Chondrocyte (in vitro differentiated cells): ENCODE data around the gene JOSD2. TPM values are rescaled to one million over a fixed set of nuclear protein-coding genes. Genes with fewer than 3 reads are reported as not detected.
A peak's percentile ranks its signal among the peaks of the same experiment; 100 is the strongest.

Experiments used
- DNase-seq: peaks from one replicate; pipeline ENCODE4 v3.0.0; 2021; ENCODE audit warnings: mixed read lengths, low spot score
- H3K27ac Mint-ChIP-seq: one replicate; pipeline ENCODE4 v1.8.0; 2021; ENCODE audit warnings: mild to moderate bottlenecking, moderate library complexity, mixed read lengths; ENCODE audit not compliant: unreplicated experiment
- H3K27me3 Mint-ChIP-seq: 2 replicates; pipeline ENCODE4 v1.8.0; 2021; ENCODE audit warnings: low read depth, mixed read lengths
- H3K36me3 Mint-ChIP-seq: 2 replicates; pipeline ENCODE4 v1.8.0; 2021; ENCODE audit warnings: low read depth, mixed read lengths
- H3K4me1 Mint-ChIP-seq: 2 replicates; pipeline ENCODE4 v1.8.0; 2021; ENCODE audit warnings: low read depth, mild to moderate bottlenecking, mixed read lengths
- H3K4me3 Mint-ChIP-seq: one replicate; pipeline ENCODE4 v1.8.0; 2021; ENCODE audit warnings: mild to moderate bottlenecking, moderate library complexity, mixed read lengths; ENCODE audit not compliant: unreplicated experiment
- H3K9me3 Mint-ChIP-seq: 2 replicates; pipeline ENCODE4 v1.8.0; 2021; ENCODE audit warnings: low read depth, mixed read lengths
- total RNA-seq: library from RNA; stranded (reverse); gene quantifications from 3 replicates; pipeline ENCODE4 v1.2.1, GENCODE V29; 2021
- TF ChIP-seq, protein P1 (sequence below): fragments of 200-600 bp; sonication (generic); IDR thresholded peaks from 2 replicates; pipeline ENCODE4 v1.5.0; 2021; ENCODE audit warnings: antibody characterized with exemption, mild to moderate bottlenecking, moderate library complexity

JOSD2 gene
- total RNA-seq, 1 donor from 2014 or later: 44.7 TPM

DNA sequence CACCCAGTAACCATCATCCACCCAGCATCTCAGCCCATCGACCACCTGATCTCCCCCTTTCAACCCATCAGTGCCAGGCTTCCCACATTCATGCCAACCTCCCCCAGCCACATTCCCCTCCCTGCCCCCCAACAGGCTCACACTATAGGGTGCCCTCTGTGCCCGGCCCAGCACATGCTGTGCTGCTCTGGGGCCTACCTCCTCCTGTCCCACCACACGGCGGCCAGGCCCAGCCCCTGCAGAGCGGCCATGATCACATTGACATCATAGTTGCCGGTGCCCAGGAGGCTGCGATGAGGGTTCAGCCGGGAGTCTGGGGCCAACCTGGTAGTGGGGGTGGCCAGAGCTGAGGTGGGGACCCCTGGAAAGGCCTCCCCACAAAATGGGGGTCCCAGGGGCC, 3.6 kb downstream of the JOSD2 start:
- Mint-ChIP-seq H3K36me3 (peaks cover 1% of the 10 kb centered on the region), H3K9me3 (no peaks in the 10 kb centered on the region), H3K4me1 (peaks cover 25% of the 10 kb centered on the region), H3K27me3 (no peaks in the 10 kb centered on the region), H3K4me3 (no peak overlapping the region), H3K27ac (no peak overlapping the region)
- TF ChIP-seq, protein P1, sequence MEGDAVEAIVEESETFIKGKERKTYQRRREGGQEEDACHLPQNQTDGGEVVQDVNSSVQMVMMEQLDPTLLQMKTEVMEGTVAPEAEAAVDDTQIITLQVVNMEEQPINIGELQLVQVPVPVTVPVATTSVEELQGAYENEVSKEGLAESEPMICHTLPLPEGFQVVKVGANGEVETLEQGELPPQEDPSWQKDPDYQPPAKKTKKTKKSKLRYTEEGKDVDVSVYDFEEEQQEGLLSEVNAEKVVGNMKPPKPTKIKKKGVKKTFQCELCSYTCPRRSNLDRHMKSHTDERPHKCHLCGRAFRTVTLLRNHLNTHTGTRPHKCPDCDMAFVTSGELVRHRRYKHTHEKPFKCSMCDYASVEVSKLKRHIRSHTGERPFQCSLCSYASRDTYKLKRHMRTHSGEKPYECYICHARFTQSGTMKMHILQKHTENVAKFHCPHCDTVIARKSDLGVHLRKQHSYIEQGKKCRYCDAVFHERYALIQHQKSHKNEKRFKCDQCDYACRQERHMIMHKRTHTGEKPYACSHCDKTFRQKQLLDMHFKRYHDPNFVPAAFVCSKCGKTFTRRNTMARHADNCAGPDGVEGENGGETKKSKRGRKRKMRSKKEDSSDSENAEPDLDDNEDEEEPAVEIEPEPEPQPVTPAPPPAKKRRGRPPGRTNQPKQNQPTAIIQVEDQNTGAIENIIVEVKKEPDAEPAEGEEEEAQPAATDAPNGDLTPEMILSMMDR: no peak
- peak; percentile 86 for DNase-seq

DNA sequence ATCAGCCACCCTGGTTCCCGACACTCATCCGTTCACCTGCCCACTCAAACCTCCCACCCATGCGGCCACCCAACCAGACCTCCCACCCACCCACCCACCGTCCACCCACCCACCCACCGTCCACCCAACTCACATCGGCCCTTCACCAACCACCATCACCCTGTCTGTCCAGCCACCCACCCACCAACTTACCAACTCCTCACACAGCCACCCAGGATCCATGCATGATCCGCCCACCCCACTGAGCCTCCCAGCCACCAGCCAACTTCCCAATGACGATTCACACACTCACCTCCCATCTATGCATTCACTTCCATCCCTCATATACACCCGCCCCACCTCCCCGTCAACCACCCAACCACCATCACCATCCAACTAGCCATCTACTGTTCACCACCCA, 4.3 kb downstream of the JOSD2 start:
- peaks cover 23% of the 10 kb centered on the region for H3K4me1 Mint-ChIP-seq
- no peak overlapping the region for H3K27ac Mint-ChIP-seq
- H3K9me3 Mint-ChIP-seq: no peaks in the 10 kb centered on the region
- DNase-seq: no peak
- H3K4me3 Mint-ChIP-seq: no peak overlapping the region
- H3K36me3 Mint-ChIP-seq: peaks cover 1% of the 10 kb centered on the region
- TF ChIP-seq, protein P1: no peak
- H3K27me3 Mint-ChIP-seq: no peaks in the 10 kb centered on the region

- H3K27ac Mint-ChIP-seq: no peak overlapping the region
- H3K27me3 Mint-ChIP-seq: no peaks in the 10 kb centered on the region
- TF ChIP-seq, protein P1: no peak
- peaks cover 1% of the 10 kb centered on the region for H3K36me3 Mint-ChIP-seq
- peaks cover 18% of the 10 kb centered on the region for H3K4me1 Mint-ChIP-seq
- H3K4me3 Mint-ChIP-seq: no peak overlapping the region
- DNase-seq: peak; percentile 89
- no peaks in the 10 kb centered on the region for H3K9me3 Mint-ChIP-seq
Measured at GRCh38 chr19:50505856-50506611, 5.0 kb downstream of the JOSD2 start.

GRCh38 chr19:50501568-50502475, 9.2 kb downstream of the JOSD2 start:
- Mint-ChIP-seq H3K9me3 (no peaks in the 10 kb centered on the region), H3K36me3 (no peaks in the 10 kb centered on the region), H3K27ac (no peak overlapping the region), H3K27me3 (peaks cover 2% of the 10 kb centered on the region), H3K4me3 (no peak overlapping the region), H3K4me1 (no peaks in the 10 kb centered on the region)
- DNase-seq: peak; percentile 84
- TF ChIP-seq, protein P1: no peak

GRCh38 chr19:50501186-50501567, 9.8 kb downstream of the JOSD2 start:
- TF ChIP-seq, protein P1: no peak
- Mint-ChIP-seq H3K9me3 (no peaks in the 10 kb centered on the region), H3K4me3 (no peak overlapping the region), H3K4me1 (no peaks in the 10 kb centered on the region), H3K27ac (no peak overlapping the region), H3K27me3 (peaks cover 3% of the 10 kb centered on the region), H3K36me3 (no peaks in the 10 kb centered on the region)
- peak; percentile 88 for DNase-seq
